Gastrocnemius medialis (tissue), 4 donors: ENCODE results near the gene C5orf15. TPM values are rescaled to one million over a fixed set of nuclear protein-coding genes. Genes with fewer than 3 reads are reported as not detected.

Experiments used
- ATAC-seq, 2 donors: fragments of 150-250 bp; one replicate each; pipeline ENCODE4 v1.9.1; 2016
- DNase-seq, 2 donors: peaks; one replicate each; pipeline ENCODE4 v3.0.0-alpha.2; 2019
- H3K27ac ChIP-seq, 4 donors: fragments of 200-600 bp; sonication (generic); 1 replicate in 1 of 4; 2 replicates in 3 of 4; pipeline ENCODE4 v1.5.1; 2016 to 2018; ENCODE audit warnings: mild to moderate bottlenecking in 2 of 4, moderate library complexity in 1 of 4
- H3K27me3 ChIP-seq, 3 donors: fragments of 200-600 bp; sonication (generic) in 2 of 3; 1 replicate in 1 of 3; 2 replicates in 2 of 3; pipeline versions ENCODE4 v1.5.1 to v1.6.0; 2016 to 2019; ENCODE audit warnings: mild to moderate bottlenecking in 1 of 3, moderate library complexity in 1 of 3
- H3K36me3 ChIP-seq, 2 donors: fragments of 200-600 bp; sonication (generic) in 1 of 2; one replicate each; pipeline ENCODE4 v1.5.1; 2017 to 2018
- H3K4me1 ChIP-seq, 2 donors: fragments of 200-600 bp; sonication (generic) in 1 of 2; one replicate each; pipeline ENCODE4 v1.5.1; 2016 to 2017; ENCODE audit warnings: mild to moderate bottlenecking in 2 of 2
- H3K4me3 ChIP-seq, 4 donors: fragments of 200-600 bp; sonication (generic) in 3 of 4; 1 replicate in 1 of 4; 2 replicates in 3 of 4; pipeline ENCODE4 v1.5.1; 2016 to 2019; ENCODE audit warnings: mild to moderate bottlenecking in 2 of 4
- H3K9me3 ChIP-seq, 3 donors: fragments of 200-600 bp; sonication (generic) in 2 of 3; 1 replicate in 1 of 3; 2 replicates in 2 of 3; pipeline ENCODE4 v1.5.1; 2016 to 2019
- CTCF ChIP-seq, 5 experiments: fragments of 450-650 bp in 3 of 5; fragments of 200-600 bp in 2 of 5; sonication (generic) in 2 of 5; IDR thresholded peaks in 4 of 5; conservative IDR thresholded peaks in 1 of 5; 1 replicate in 4 of 5; 2 replicates in 1 of 5; pipeline ENCODE4 v1.5.1; 2016 to 2019; ENCODE audit warnings: antibody characterized with exemption in 5 of 5, mild to moderate bottlenecking in 3 of 5, moderate library complexity in 3 of 5
- POLR2A ChIP-seq, 2 donors: fragments of 450-650 bp; IDR thresholded peaks; one replicate each; pipeline ENCODE4 v1.6.1; 2017; ENCODE audit warnings: antibody characterized with exemption in 2 of 2, mild to moderate bottlenecking in 2 of 2, moderate library complexity in 2 of 2
- in situ Hi-C, 4 donors: fragments of 200-750 bp; cut with MboI; loops; one replicate each; pipeline versions ENCODE4 v1.15.0 to v1.8.0; 2017; ENCODE audit warnings: low sequenced_read_pairs in 4 of 4
- intact Hi-C: fragments of 100-400 bp; cut with DNase I; formaldehyde crosslinking; loops from one replicate; pipeline ENCODE4 v1.15.1; 2023; ENCODE audit warnings: low total_unique reads
- total RNA-seq, 4 donors: library from RNA; depleted of rRNA; stranded (reverse); fragments of >200 nt; gene quantifications; one replicate each; pipeline versions ENCODE4 v1.1.0 to v1.2.3, GENCODE V29; 2016

Gene C5orf15
- total RNA-seq, 4 donors from 2014 or later: 18.7 to 30.3 (median 24.4) TPM

GRCh38 chr5:133995341-133995740 lies 26.9 kb upstream of the C5orf15 start:
- in situ Hi-C loops (no loop called here), intact Hi-C loops (no loop called here)
- DNase-seq: peak in 1 of 2 donors; percentile 57
- Histone ChIP-seq H3K27me3 (no peaks in the 10 kb centered on the region), H3K36me3 (peaks cover 0 to 16% of the 10 kb centered on the region in 2 donors), H3K27ac (peak overlapping the region; percentile 91 to 100 (median 98)), H3K4me1 (peaks cover 97 to 99% of the 10 kb centered on the region in 2 donors), H3K9me3 (no peaks in the 10 kb centered on the region), H3K4me3 (peak overlapping the region in 2 of 4 donors; percentile 16 to 22)
- ATAC-seq: peak; percentile 6 to 29
- no peak for TF ChIP-seq POLR2A (IDR thresholded peaks at IDR 0.05)
- no peak for TF ChIP-seq CTCF (IDR thresholded peaks at IDR 0.05 in 4 of 5, conservative IDR thresholded peaks at IDR 0.05 in 1 of 5)

- ATAC-seq (no peak), DNase-seq (no peak)
- TF ChIP-seq CTCF (IDR thresholded peaks at IDR 0.05 in 4 of 5, conservative IDR thresholded peaks at IDR 0.05 in 1 of 5): no peak
- no peak for TF ChIP-seq POLR2A (IDR thresholded peaks at IDR 0.05)
- H3K9me3 ChIP-seq: no peaks in the 10 kb centered on the region
- intact Hi-C loops (loop anchor here (5.0 kb wide), 1 partner anchor 173 kb away; no protein-coding TSS in a partner anchor), in situ Hi-C loops (no loop called here)
- no peaks in the 10 kb centered on the region for H3K27me3 ChIP-seq
- H3K4me1 ChIP-seq: peaks cover 96 to 98% of the 10 kb centered on the region in 2 donors
- peak overlapping the region; percentile 91 to 100 (median 98) for H3K27ac ChIP-seq
- peak overlapping the region in 3 of 4 donors; percentile 2 to 22 (median 16) for H3K4me3 ChIP-seq
- peaks cover 0 to 20% of the 10 kb centered on the region in 2 donors for H3K36me3 ChIP-seq
Measured at GRCh38 chr5:133994990-133995333, 26.5 kb upstream of the C5orf15 start.

GRCh38 chr5:133994297-133994989 lies 26.0 kb upstream of the C5orf15 start:
- H3K4me1 ChIP-seq: peaks cover 91 to 94% of the 10 kb centered on the region in 2 donors
- DNase-seq (no peak), ATAC-seq (peak; percentile 47 to 71)
- H3K4me3 ChIP-seq: peak overlapping the region in 3 of 4 donors; percentile 2 to 31 (median 16)
- H3K27ac ChIP-seq: peak overlapping the region; percentile 91 to 100 (median 98)
- TF ChIP-seq POLR2A (IDR thresholded peaks at IDR 0.05) (peak; percentile 19 to 77), CTCF (IDR thresholded peaks at IDR 0.05 in 4 of 5, conservative IDR thresholded peaks at IDR 0.05 in 1 of 5) (no peak)
- intact Hi-C loops: loop anchor here (5.0 kb wide), 1 partner anchor 172 kb away; no protein-coding TSS in a partner anchor
- H3K36me3 ChIP-seq: peaks cover 0 to 25% of the 10 kb centered on the region in 2 donors
- no peaks in the 10 kb centered on the region for H3K27me3 ChIP-seq
- H3K9me3 ChIP-seq: no peaks in the 10 kb centered on the region
- in situ Hi-C loops: no loop called here

GRCh38 chr5:133993185-133993936 lies 24.9 kb upstream of the C5orf15 start:
- peaks cover 0 to 34% of the 10 kb centered on the region in 2 donors for H3K36me3 ChIP-seq
- in situ Hi-C loops: no loop called here
- DNase-seq (no peak), ATAC-seq (peak in 1 of 2 donors; percentile 57)
- H3K27ac ChIP-seq: peak overlapping the region; percentile 91 to 100 (median 98)
- no peaks in the 10 kb centered on the region for H3K27me3 ChIP-seq
- H3K4me1 ChIP-seq: peaks cover 81 to 84% of the 10 kb centered on the region in 2 donors
- intact Hi-C loops: loop anchor here (5.0 kb wide), 1 partner anchor 171 kb away; no protein-coding TSS in a partner anchor
- H3K9me3 ChIP-seq: no peaks in the 10 kb centered on the region
- no peak for TF ChIP-seq CTCF (IDR thresholded peaks at IDR 0.05 in 4 of 5, conservative IDR thresholded peaks at IDR 0.05 in 1 of 5)
- TF ChIP-seq POLR2A (IDR thresholded peaks at IDR 0.05): no peak
- H3K4me3 ChIP-seq: no peak overlapping the region
